Epidermal melanocyte (primary cell): Measurements from ENCODE around the gene BAK1.
"Not testable (repeated sequence)": the region's sequence is repeated elsewhere in the genome, so short reads cannot be mapped to it uniquely, and the experiment has no call there.

ENCODE experiments used
- DNase-seq: peaks from one replicate; pipeline ENCODE4 v3.0.0; 2011; ENCODE audit warnings: low spot score; ENCODE audit not compliant: insufficient read length

Gene BAK1

GRCh38 chr6:33552883-33553282 lies 27.2 kb downstream of the BAK1 start:
- DNase-seq: not testable (repeated sequence)

DNA sequence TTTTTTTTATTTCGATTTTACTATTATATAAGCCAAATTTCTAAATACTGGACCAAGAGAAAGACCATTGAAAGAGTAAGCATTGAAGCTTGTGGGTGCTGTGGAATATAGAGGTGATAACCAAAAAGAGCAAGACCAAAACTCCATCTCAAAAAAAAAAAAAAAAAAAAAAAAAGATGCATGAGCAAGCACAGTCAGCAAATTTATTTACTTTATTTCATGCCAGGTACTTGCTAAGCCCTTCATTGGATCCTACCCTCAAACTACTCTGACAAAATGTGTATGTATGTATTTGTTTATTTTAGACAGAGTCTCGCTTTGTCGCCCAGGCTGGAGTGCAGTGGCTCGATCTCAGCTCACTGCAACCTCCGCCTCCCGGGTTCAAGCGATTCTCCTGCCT lies 27.8 kb downstream of the BAK1 start:
- DNase-seq: no peak

GRCh38 chr6:33551538-33551937 lies 28.5 kb downstream of the BAK1 start:
- DNase-seq: no peak

- no peak for DNase-seq
Observed at GRCh38 chr6:33549896-33550295, 30.2 kb downstream of the BAK1 start.

DNA sequence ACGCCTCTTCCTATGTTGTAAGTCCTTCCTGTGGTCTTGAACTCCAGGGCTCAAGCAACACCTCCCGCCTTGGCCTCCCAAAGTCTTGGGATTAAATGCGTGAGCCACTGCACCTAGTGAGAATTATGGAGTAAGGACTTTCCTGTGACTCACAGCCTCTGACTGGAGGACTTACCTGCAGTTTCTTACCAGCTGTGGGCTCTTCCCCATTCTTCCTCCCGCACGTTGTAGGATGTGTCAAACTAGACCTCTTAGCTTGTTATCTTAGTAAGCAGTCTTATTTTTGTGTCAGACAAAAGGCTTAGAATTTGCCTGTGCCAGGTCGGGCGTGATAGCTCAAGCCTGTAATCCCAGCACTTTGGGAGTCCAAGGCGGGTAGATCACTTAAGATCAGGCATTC lies 30.9 kb downstream of the BAK1 start:
- no peak for DNase-seq

DNA sequence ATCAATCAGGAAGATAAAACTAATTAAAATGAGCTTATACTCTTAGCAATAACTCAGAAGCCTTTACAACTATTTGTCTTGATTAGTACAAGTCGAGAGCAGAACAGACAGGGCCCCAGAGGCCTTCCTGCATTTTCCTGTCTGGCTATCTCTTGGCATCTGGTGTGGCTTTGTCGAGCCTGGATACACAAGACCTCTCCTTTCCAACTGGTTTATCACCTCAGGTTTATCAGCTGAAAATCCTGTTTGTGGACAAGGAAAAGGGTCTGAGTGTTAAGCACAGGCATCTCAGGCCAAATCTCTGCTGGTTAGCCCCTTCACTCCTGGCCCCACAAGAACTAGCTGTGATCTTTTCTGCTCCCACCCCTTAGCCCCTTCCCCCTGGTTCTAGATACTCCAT lies 32.6 kb downstream of the BAK1 start:
- DNase-seq: no peak

- DNase-seq: no peak
Observed at GRCh38 chr6:33546766-33547165, 33.3 kb downstream of the BAK1 start.

DNA sequence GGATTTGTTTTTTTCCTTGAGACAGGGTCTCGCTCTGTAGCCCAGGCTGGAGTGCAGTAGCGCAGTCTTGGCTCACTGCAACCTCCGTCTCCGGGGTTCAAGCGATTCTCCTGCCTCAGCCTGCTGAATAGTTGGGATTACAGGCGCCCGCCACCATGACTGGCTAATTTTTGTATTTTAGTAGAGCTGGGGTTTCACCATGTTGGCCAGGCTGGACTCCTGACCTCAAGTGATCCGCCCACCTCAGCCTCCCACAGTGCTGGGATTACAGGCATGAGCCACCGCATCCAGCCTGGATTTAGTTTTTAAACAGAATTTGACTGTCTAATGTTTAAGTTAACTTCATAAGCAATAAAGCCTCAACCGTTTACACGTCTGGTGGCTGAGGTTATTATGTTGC lies 34.8 kb downstream of the BAK1 start:
- not testable (repeated sequence) for DNase-seq

GRCh38 chr6:33543116-33543515 lies 37.0 kb downstream of the BAK1 start:
- no peak for DNase-seq

DNA sequence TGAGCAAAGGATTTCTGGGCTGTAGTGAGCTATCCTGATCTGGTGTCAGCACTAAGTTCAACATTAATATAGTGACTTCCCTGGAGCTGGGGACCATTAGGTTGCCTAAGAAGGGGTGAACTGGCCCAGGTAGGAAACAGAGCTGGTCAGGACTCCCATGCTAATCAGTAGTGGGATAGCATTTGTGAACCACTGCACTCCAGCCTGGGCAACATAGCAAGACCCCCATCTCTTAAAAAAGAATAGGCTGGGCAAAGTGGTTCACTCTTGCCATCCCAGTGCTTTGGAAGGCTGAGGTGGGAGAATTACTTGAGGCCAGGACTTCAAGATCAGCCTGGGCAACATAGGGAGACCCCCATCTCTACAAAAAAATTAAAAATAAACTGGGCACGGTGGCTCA lies 39.3 kb downstream of the BAK1 start:
- no peak for DNase-seq

GRCh38 chr6:33534702-33535101 lies 45.4 kb downstream of the BAK1 start:
- DNase-seq: no peak

DNA sequence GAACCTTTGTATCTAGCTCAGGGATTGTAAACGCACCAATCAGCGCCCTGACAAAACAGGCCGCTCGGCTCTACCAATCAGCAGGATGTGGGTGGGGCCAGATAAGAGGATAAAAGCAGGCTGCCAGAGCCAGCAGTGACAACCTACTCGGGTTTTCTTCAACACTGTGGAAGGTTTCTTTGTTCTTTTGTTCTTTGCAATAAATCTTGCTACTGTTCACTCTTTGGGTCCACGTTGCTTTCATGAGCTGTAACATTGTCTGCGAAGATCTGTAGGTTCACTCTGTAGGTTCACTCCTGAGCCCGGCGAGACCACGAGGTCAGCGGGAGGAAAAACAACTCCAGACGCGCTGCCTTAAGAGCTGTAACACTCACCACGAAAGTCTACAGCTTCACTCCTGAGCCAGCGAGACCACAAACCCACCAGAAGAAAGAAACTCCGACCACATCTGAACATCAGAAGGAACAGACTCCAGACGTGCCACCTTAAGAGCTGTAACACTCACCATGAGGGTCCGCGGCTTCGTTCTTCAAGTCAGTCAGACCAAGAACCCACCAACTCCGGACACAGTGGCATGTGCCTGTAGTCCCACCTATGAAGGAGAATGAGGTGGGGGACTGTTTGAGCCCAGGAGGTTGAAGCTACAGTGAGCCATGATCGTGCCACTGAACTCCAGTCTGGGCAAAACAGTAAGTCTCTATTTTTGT lies 46.8 kb downstream of the BAK1 start:
- DNase-seq: not testable (repeated sequence)

- not testable (repeated sequence) for DNase-seq
Observed at GRCh38 chr6:33532431-33532830, 47.6 kb downstream of the BAK1 start.

DNA sequence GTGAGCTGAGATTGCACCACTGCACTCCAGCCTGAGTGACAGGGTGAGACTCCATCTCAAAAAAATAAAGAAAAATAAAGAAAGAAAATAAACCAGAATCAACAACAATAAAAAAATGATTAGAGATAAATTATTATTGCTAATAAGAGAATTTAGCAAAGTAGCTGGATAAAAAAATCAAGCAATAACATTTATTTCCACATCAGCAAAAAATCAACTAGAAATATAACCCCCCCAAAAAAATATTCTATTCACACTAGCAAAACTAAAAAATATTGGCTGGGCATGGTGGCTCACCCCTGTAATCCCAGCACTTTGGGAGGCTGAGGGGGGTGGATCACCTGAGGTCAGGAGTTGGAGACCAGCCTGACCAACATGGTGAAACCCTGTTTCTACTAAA lies 49.5 kb downstream of the BAK1 start:
- not testable (repeated sequence) for DNase-seq
